ENCODE data around the gene MLLT1.

The MLLT1 gene

GRCh38 chr19:6270076-6270745 is 9.6 kb downstream of the MLLT1 start:
- no peak overlapping the region for H3K27ac ChIP-seq (ENCODE audit: poor library complexity, severe bottlenecking)
- ATAC-seq (ENCODE audit: low read depth), result no peak
- no peaks in the 10 kb centered on the region for H3K9me3 ChIP-seq (ENCODE audit: severe bottlenecking)
- no peak for TF ChIP-seq CTCF (IDR thresholded peaks at IDR 0.05; ENCODE audit: poor library complexity, severe bottlenecking)
- H3K4me1 ChIP-seq (ENCODE audit: insufficient read depth, poor library complexity, severe bottlenecking), result peaks cover 32% of the 10 kb centered on the region
- DNase-seq (ENCODE audit: low spot score), result no peak
- H3K4me3 ChIP-seq (ENCODE audit: severe bottlenecking), result no peak overlapping the region
- no peaks in the 10 kb centered on the region for H3K27me3 ChIP-seq (ENCODE audit: insufficient read depth, poor library complexity, severe bottlenecking)
- H3K36me3 ChIP-seq (ENCODE audit: low read depth), result peaks cover 41% of the 10 kb centered on the region

- DNase-seq (ENCODE audit: low spot score), result no peak
- H3K4me3 ChIP-seq (ENCODE audit: severe bottlenecking), result no peak overlapping the region
- no peaks in the 10 kb centered on the region for H3K9me3 ChIP-seq (ENCODE audit: severe bottlenecking)
- H3K27ac ChIP-seq (ENCODE audit: poor library complexity, severe bottlenecking), result no peak overlapping the region
- no peak for ATAC-seq (ENCODE audit: low read depth)
- H3K36me3 ChIP-seq (ENCODE audit: low read depth), result peaks cover 41% of the 10 kb centered on the region
- TF ChIP-seq CTCF (IDR thresholded peaks at IDR 0.05; ENCODE audit: poor library complexity, severe bottlenecking), result no peak
- H3K4me1 ChIP-seq (ENCODE audit: insufficient read depth, poor library complexity, severe bottlenecking), result peaks cover 23% of the 10 kb centered on the region
- no peaks in the 10 kb centered on the region for H3K27me3 ChIP-seq (ENCODE audit: insufficient read depth, poor library complexity, severe bottlenecking)
Measured at GRCh38 chr19:6269101-6269886, 10.5 kb downstream of the MLLT1 start.

GRCh38 chr19:6268382-6268771 is 11.4 kb downstream of the MLLT1 start:
- TF ChIP-seq CTCF (IDR thresholded peaks at IDR 0.05; ENCODE audit: poor library complexity, severe bottlenecking), result no peak
- Histone ChIP-seq H3K4me3 (ENCODE audit: severe bottlenecking) (no peak overlapping the region), H3K27ac (ENCODE audit: poor library complexity, severe bottlenecking) (no peak overlapping the region), H3K27me3 (ENCODE audit: insufficient read depth, poor library complexity, severe bottlenecking) (no peaks in the 10 kb centered on the region), H3K4me1 (ENCODE audit: insufficient read depth, poor library complexity, severe bottlenecking) (peaks cover 19% of the 10 kb centered on the region), H3K36me3 (ENCODE audit: low read depth) (peaks cover 41% of the 10 kb centered on the region), H3K9me3 (ENCODE audit: severe bottlenecking) (no peaks in the 10 kb centered on the region)
- DNase-seq (ENCODE audit: low spot score) (no peak), ATAC-seq (ENCODE audit: low read depth) (no peak)

- H3K9me3 ChIP-seq (ENCODE audit: severe bottlenecking), result no peaks in the 10 kb centered on the region
- no peak for ATAC-seq (ENCODE audit: low read depth)
- peaks cover 12% of the 10 kb centered on the region for H3K4me1 ChIP-seq (ENCODE audit: insufficient read depth, poor library complexity, severe bottlenecking)
- DNase-seq (ENCODE audit: low spot score), result no peak
- H3K27ac ChIP-seq (ENCODE audit: poor library complexity, severe bottlenecking), result no peak overlapping the region
- H3K4me3 ChIP-seq (ENCODE audit: severe bottlenecking), result no peak overlapping the region
- H3K27me3 ChIP-seq (ENCODE audit: insufficient read depth, poor library complexity, severe bottlenecking), result no peaks in the 10 kb centered on the region
- H3K36me3 ChIP-seq (ENCODE audit: low read depth), result peaks cover 41% of the 10 kb centered on the region
- no peak for TF ChIP-seq CTCF (IDR thresholded peaks at IDR 0.05; ENCODE audit: poor library complexity, severe bottlenecking)
Measured at GRCh38 chr19:6267552-6268381, 12.0 kb downstream of the MLLT1 start.
